SK-N-SH treated with all-trans-retinoic acid at 6 μM for 48 hours (cell line): ENCODE results near the gene CDKL5.

Experiments
- ATAC-seq: fragments of 200-7000 bp; cut with Tn5 transposase; 3 replicates; pipeline ENCODE4 v1.9.1; 2020; ENCODE audit warnings: mild to moderate bottlenecking, moderate library complexity
- ARNTL ChIP-seq: fragments of 450-650 bp; formaldehyde crosslinking; IDR thresholded peaks from 2 replicates; pipeline ENCODE4 v1.5.0; 2020; ENCODE audit warnings: low read depth, mild to moderate bottlenecking, moderate library complexity, borderline replicate concordance
- BACH2 ChIP-seq: fragments of 250-450 bp; sonication (Bioruptor Pico); IDR thresholded peaks from 2 replicates; pipeline ENCODE4 v1.9.0; 2021; ENCODE audit warnings: mild to moderate bottlenecking, borderline replicate concordance
- CREB5 ChIP-seq: fragments of 250-450 bp; sonication (Bioruptor Pico); IDR thresholded peaks from 2 replicates; pipeline ENCODE4 v1.5.1; 2020; ENCODE audit warnings: low read depth, mild to moderate bottlenecking, moderate library complexity
- CSDC2 ChIP-seq: fragments of 250-450 bp; sonication (Bioruptor Pico); IDR thresholded peaks from 2 replicates; pipeline ENCODE4 v1.5.0; 2020; ENCODE audit warnings: mild to moderate bottlenecking, moderate library complexity
- CSRNP3 ChIP-seq: fragments of 250-450 bp; sonication (Bioruptor Pico); IDR thresholded peaks from 2 replicates; pipeline ENCODE4 v1.5.1; 2021; ENCODE audit warnings: mild to moderate bottlenecking, moderate library complexity
- ESRRG ChIP-seq: fragments of 250-450 bp; sonication (Bioruptor Pico); IDR thresholded peaks from 2 replicates; pipeline ENCODE4 v1.6.1; 2021; ENCODE audit warnings: mild to moderate bottlenecking
- GLIS3 ChIP-seq: fragments of 250-450 bp; sonication (Bioruptor Pico); IDR thresholded peaks from 2 replicates; pipeline ENCODE4 v1.5.0; 2020; ENCODE audit warnings: mild to moderate bottlenecking, moderate library complexity
- ISL1 ChIP-seq: fragments of 250-450 bp; sonication (Bioruptor Pico); IDR thresholded peaks from 2 replicates; pipeline ENCODE4 v2.1.2; 2022; ENCODE audit warnings: mild to moderate bottlenecking, moderate library complexity
- OSR1 ChIP-seq: fragments of 250-450 bp; sonication (Bioruptor Pico); IDR thresholded peaks from 2 replicates; pipeline ENCODE4 v1.8.0; 2022; ENCODE audit warnings: moderate library complexity, mild to moderate bottlenecking, inconsistent platforms
- PATZ1 ChIP-seq: fragments of 250-450 bp; sonication (Bioruptor Pico); IDR thresholded peaks from 2 replicates; pipeline ENCODE4 v1.8.0; 2020; ENCODE audit warnings: mild to moderate bottlenecking, moderate library complexity, borderline replicate concordance
- POU6F1 ChIP-seq: fragments of 250-450 bp; sonication (Bioruptor Pico); IDR thresholded peaks from 2 replicates; pipeline ENCODE4 v1.8.0; 2021; ENCODE audit warnings: low read depth, mild to moderate bottlenecking, moderate library complexity, borderline replicate concordance
- PPARA ChIP-seq: fragments of 250-450 bp; sonication (Bioruptor Pico); IDR thresholded peaks from 2 replicates; pipeline ENCODE4 v1.5.0; 2020; ENCODE audit warnings: mild to moderate bottlenecking, borderline replicate concordance
- RARB ChIP-seq: fragments of 250-450 bp; sonication (Bioruptor Pico); IDR thresholded peaks from 2 replicates; pipeline ENCODE4 v1.8.0; 2021; ENCODE audit warnings: mild to moderate bottlenecking, moderate library complexity
- SNAI2 ChIP-seq: fragments of 250-450 bp; sonication (Bioruptor Pico); IDR thresholded peaks from 2 replicates; pipeline ENCODE4 v1.5.0; 2020; ENCODE audit warnings: mild to moderate bottlenecking, moderate library complexity
- TCF4 ChIP-seq: fragments of 250-450 bp; sonication (Bioruptor Pico); IDR thresholded peaks from 2 replicates; pipeline ENCODE4 v1.8.0; 2021; ENCODE audit warnings: mild to moderate bottlenecking, moderate library complexity, borderline replicate concordance
- TOX ChIP-seq: fragments of 250-450 bp; sonication (Bioruptor Pico); IDR thresholded peaks from 2 replicates; pipeline ENCODE4 v1.8.0; 2021; ENCODE audit warnings: mild to moderate bottlenecking, moderate library complexity, borderline replicate concordance
- TSHZ2 ChIP-seq: fragments of 250-450 bp; sonication (Bioruptor Pico); IDR thresholded peaks from 2 replicates; pipeline ENCODE4 v1.5.0; 2020; ENCODE audit warnings: mild to moderate bottlenecking, moderate library complexity
- ZC3H10 ChIP-seq: fragments of 250-450 bp; sonication (Bioruptor Pico); IDR thresholded peaks from 2 replicates; pipeline ENCODE4 v1.5.1; 2021; ENCODE audit warnings: mild to moderate bottlenecking, moderate library complexity
- ZFP3 ChIP-seq: fragments of 250-450 bp; sonication (Bioruptor Pico); IDR thresholded peaks from 2 replicates; pipeline ENCODE4 v1.5.0; 2020; ENCODE audit warnings: mild to moderate bottlenecking, moderate library complexity
- ZFP30 ChIP-seq: fragments of 450-650 bp; formaldehyde crosslinking; IDR thresholded peaks from 2 replicates; pipeline ENCODE4 v1.5.0; 2022; ENCODE audit warnings: mild to moderate bottlenecking, moderate library complexity
- ZNF565 ChIP-seq: fragments of 450-650 bp; formaldehyde crosslinking; conservative IDR thresholded peaks from 2 replicates; pipeline ENCODE4 v1.5.0; 2020; ENCODE audit warnings: low read depth, mild to moderate bottlenecking, moderate library complexity
- ZNF70 ChIP-seq: fragments of 450-650 bp; formaldehyde crosslinking; IDR thresholded peaks from 2 replicates; pipeline ENCODE4 v1.5.0; 2020; ENCODE audit warnings: mild to moderate bottlenecking, moderate library complexity
- ZNF8 ChIP-seq: fragments of 450-650 bp; formaldehyde crosslinking; IDR thresholded peaks from 2 replicates; pipeline ENCODE4 v1.5.0; 2020; ENCODE audit warnings: mild to moderate bottlenecking, moderate library complexity

Gene CDKL5

GRCh38 chrX:18394477-18394876 lies 30.9 kb upstream of the CDKL5 start:
- no peak for TF ChIP-seq PPARA (CRISPR knock-in tag)
- no peak for TF ChIP-seq CSRNP3 (CRISPR knock-in tag)
- TF ChIP-seq GLIS3 (CRISPR knock-in tag), result no peak
- TF ChIP-seq RARB (CRISPR knock-in tag), result no peak
- TF ChIP-seq ZC3H10 (CRISPR knock-in tag), result no peak
- no peak for TF ChIP-seq TCF4 (CRISPR knock-in tag)
- TF ChIP-seq ZNF70 (CRISPR knock-in tag), result no peak
- TF ChIP-seq SNAI2 (CRISPR knock-in tag), result no peak
- TF ChIP-seq ZNF8, result no peak
- no peak for TF ChIP-seq CREB5 (CRISPR knock-in tag)
- TF ChIP-seq ISL1 (CRISPR knock-in tag), result no peak
- TF ChIP-seq OSR1 (CRISPR knock-in tag), result no peak
- no peak for TF ChIP-seq POU6F1
- no peak for TF ChIP-seq ESRRG (CRISPR knock-in tag)
- TF ChIP-seq TOX, result no peak
- no peak for TF ChIP-seq ARNTL (CRISPR knock-in tag)
- TF ChIP-seq, all 23 proteins: peak for 0
- no peak for ATAC-seq

GRCh38 chrX:18401848-18402213 lies 23.6 kb upstream of the CDKL5 start:
- TF ChIP-seq OSR1 (CRISPR knock-in tag), result no peak
- no peak for TF ChIP-seq TOX
- TF ChIP-seq ZNF565 (CRISPR knock-in tag), result no peak
- TF ChIP-seq ZNF70 (CRISPR knock-in tag), result no peak
- no peak for TF ChIP-seq PATZ1 (CRISPR knock-in tag)
- TF ChIP-seq TSHZ2 (CRISPR knock-in tag), result no peak
- TF ChIP-seq TCF4 (CRISPR knock-in tag), result no peak
- no peak for TF ChIP-seq ZNF8
- no peak for TF ChIP-seq GLIS3 (CRISPR knock-in tag)
- no peak for TF ChIP-seq RARB (CRISPR knock-in tag)
- TF ChIP-seq ESRRG (CRISPR knock-in tag), result no peak
- TF ChIP-seq ISL1 (CRISPR knock-in tag), result no peak
- no peak for TF ChIP-seq ZFP30 (CRISPR knock-in tag)
- no peak for TF ChIP-seq CSDC2 (CRISPR knock-in tag)
- TF ChIP-seq PPARA (CRISPR knock-in tag), result no peak
- TF ChIP-seq SNAI2 (CRISPR knock-in tag), result no peak
- TF ChIP-seq CREB5 (CRISPR knock-in tag), result no peak
- no peak for TF ChIP-seq BACH2
- no peak for TF ChIP-seq ZFP3 (CRISPR knock-in tag)
- TF ChIP-seq ZC3H10 (CRISPR knock-in tag), result no peak
- ATAC-seq, result no peak
